GM19324 (cell line): ENCODE data around the gene SUCO.

ENCODE experiments used
- ATAC-seq: cut with Tn5 transposase; IDR thresholded peaks from one replicate; pipeline ENCODE4 v1.9.1; 2021; ENCODE audit warnings: mild to moderate bottlenecking, moderate library complexity; ENCODE audit not compliant: unreplicated experiment, low FRiP score

SUCO gene

DNA sequence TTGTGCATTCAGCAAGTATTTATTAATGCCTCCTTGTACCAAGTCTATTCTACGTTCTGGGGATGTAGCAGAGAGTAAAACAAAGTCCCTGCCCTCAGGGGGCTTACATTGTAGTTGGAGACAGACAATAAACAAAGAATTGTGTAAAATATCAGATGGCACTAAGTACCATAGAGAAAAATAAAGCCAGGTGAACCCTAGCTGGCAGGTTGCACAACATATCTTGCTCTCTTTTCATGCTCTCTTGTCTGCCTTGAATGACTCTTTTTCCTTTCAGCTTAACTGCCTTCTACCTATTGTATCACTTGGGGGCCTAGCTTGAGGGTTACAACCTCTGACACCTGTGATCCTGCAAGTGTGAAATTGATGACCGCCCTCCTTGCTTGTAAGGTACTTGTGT is 105.3 kb downstream of the SUCO start:
- no peak for ATAC-seq

DNA sequence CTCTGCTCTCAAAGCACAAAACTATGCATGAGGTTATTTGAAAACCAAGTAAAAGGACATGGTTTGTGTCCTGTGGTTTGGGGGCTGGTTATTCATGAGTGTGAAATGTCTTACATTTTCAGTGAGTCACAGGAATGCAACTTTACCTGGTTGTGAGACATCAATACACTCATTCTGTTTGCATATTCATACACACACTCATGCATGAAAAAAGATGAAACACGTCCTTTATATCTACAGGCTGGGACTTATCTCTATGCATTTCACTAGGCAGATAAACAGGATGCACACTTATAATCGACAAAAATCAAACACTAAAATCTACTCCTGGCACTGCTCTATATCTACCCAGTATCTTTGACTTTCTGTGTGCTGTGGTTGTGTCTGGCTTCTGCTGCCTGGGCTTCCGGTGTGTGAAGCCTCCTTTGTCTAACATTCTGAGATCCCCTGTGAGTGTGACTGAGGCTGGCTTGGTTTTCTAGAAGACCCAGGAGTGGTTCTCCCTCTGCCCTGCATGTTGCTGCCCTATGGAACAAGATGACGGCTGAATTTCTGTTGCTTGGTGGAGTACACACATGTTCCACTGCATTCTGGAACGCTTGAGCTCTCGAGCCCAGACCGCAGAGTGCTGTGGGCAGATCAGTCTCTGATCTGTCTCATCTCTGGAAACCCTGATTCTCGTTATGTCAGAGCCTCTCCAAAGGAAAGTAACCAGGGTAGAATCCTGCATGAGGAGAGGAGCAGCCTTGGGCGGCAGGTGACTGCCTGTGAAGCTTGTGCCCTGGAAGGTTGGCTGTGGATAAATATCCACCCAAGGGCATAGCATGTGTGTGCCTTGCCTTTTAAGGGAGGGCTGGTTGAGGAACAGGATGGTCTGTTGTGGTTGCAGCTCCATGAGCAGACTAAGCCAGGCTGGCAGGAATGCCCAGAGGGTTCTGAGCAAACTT is 106.2 kb downstream of the SUCO start:
- peak; percentile 60 for ATAC-seq

DNA sequence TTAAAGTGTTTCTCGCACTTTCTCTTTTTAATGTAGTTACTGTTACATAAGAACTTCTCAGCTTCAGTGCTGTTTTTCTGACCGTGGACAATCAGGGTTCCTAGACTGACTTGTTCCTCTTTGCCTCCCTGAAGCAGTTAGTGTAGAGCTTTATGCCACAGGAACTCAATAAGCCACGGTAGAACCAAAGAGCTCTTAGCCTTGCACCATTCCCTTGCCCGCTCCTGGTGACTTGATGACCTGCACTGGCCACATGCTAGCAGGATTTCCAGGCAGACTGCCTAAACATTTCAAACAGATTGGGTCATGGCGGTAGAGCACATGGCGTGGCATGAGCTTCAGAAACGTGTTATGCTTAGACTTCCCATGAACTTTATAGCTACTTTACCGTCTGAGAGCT is 107.2 kb downstream of the SUCO start:
- ATAC-seq: no peak

DNA sequence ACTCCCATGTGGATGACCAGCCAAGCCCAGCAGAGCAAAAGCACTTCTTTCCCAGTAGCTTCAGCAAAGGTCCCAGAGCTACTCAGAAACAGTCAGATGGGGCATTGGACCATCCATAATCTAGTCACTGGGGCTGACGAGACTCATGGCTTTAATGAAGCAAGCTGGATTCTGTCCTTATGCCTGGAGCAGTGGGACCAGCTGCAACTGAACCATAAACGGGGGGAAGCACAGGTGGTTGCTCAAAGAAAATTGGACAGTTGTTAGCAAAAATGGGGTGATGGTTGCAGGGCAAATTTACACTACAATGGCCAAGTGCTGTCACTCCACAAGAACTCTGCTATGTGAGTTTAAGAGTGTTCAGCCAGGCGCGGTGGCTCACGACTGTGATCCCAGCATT is 108.5 kb downstream of the SUCO start:
- ATAC-seq: no peak

DNA sequence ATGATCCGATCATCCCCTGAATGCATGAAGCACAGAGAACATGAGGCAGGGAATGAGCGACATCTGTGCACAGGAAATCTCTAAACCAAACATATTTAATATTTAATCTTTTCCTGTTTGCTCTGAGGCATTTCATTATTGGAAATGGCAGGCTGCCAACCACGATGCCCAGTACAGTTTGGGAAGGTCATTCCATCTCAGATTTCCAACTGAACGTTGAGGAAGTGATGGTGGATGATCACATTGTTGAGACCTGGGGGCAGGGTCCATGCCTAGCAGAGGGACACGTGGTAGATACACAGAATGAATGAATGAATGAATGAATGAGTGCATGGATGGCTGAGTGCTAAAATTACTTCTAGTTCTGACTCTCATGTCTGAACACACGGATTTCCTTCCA is 110.0 kb downstream of the SUCO start:
- no peak for ATAC-seq

DNA sequence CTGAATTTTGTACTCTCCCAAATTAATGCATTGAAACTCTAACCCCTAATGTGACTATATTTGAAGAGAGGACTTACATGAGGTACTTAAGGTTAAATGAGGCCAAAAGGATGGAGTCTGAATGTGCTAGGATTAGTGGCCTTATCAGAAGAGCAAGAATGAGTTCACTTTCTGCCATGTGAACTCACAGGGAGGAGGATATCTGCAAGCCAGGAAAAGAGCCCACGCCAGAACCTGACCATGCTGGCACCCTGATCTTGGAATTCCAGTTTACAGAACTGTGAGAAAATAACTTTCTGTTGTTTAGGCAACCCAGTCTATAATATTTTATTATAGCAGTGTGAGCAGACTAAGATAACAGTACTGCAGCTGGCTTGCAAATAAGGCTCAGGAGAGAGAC is 113.7 kb downstream of the SUCO start:
- no peak for ATAC-seq

DNA sequence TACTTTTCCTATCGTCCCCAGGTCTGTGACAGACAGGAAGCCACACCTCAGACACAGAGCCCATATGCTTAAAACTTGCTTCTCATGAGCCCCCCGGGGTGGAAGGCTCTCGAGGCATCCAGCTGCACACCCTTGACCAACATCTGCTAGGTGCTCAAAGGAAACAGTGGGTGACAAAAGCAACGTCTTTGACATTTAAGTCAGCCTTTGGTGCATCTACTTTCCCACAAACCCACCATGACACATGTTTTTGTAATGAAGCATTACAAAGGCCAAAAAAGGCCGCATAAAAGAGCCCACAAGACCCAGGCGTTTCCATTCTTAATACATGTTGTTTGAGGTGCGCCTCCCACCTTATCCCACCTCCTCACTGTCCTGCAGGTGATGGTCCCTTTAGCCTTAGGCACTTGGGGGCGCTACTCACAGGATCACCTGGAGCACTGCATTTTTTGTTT is 114.2 kb downstream of the SUCO start:
- ATAC-seq: no peak

DNA sequence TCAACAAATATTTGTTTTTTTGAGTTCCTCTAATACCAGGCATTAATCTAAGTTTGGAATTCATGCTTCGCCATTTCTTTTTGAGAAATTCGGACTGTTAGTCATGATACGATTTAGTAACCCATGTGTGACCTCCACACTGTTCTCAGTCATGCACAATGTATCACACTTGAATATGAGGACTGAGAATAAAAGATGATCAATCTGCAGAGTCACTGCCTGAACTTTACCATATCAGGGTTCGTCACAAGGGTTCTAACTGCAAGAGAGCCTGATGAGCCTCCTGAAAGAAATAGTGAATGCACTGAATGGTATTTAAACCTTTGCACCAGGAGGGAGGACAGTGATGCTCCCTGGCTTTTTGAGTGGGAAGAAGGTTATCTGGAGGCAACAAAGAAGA is 115.0 kb downstream of the SUCO start:
- ATAC-seq: no peak

DNA sequence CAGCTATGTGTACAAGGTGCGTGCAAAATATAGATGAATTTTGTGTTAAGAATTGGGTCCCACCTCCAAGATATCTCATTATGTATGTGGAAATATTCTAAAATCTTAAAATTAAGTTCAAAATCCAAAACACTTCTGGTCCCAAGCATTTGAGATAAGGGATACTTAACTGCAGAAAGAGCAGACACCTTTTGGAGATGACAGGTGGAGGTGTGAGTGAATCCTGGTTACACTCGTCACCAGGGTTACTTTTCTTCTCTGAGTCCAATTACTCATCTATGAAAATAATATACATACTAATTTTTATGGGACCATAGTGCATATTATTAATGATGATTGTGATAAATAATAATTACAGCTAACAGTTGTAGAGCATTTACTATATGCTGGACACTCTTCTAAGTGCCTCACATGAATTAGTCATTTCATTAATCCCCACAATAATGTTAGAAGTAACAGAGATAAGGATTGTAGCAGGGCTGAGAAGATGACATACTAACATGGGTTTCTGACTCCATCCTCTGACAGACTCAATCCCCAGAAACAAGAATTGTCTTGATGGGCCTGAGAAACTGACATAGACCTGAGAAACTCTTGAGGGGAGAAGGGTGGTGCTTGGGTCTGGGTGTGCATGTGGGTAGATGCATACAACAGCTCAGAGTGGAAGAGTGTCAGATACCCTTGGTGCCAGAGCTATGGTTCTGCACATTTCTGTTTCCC is 117.7 kb downstream of the SUCO start:
- no peak for ATAC-seq

DNA sequence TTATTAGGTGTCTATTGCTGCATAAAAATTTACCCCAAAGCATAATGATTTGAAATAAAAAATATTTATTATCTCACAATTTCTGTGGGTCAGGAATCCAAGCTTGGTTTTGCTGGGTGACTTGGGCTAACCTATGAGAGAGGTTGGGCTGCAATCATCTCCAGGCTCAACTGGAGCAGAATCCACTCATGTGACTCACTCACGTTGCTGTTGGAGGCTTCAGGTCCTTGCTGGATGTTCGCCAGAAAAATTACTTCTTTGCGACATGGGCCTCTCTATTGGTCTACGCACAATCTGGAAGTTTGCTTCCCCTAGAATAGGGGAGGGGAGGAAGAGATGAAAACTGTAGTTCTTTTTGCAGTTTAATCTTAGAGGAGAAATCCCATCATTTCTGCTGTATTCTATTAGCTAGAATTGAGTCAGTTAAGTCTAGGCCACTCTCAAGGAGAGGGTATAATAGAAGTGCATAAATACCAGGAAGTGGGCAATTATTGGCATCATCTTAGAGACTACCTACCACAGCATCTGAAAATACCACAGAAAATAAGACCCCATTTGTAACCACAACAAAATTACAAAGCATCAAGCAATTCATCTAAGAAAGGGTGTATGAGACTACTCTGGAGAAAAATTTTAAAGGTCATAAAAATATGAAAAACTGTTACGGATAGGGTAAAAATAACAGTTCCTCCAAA is 120.2 kb downstream of the SUCO start:
- ATAC-seq: no peak

DNA sequence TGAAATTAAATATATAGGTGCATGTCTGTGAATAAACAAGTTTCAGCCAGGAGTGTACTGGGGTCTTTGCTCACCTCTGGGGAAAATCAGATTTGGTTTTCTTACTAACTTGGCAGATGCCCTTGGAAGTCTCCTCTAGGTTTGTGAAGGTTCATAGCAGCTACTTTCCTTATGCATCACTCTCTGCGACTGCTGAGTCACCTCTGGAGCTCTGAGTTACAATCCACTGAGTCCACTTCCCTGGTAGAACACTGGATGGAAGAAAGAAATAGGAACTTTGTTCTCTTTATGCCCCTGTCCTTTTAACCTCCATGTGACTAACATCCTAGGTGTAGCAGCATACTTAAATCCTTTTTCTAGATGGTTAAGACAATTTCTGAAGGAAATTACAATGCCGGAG is 121.6 kb downstream of the SUCO start:
- ATAC-seq: no peak

DNA sequence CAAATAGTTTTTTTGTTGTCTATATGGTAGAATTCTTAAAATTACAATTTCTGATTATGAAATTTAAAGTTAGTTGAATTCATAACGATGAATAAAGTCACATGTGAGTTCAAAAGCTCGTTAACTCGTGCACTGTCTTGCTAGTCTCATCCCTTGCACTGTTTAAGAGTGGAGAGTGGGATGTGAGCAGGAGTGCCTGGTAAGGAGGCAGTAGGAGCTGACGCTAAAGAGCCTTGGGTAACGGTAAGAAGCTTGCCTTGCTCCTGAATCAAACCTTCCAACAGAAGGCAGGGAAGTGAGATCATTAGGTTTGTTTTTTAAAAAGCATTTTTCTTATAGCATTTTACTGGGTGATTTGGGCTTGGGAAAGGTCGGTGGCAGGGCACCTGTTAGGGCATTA is 123.6 kb downstream of the SUCO start:
- ATAC-seq: no peak

DNA sequence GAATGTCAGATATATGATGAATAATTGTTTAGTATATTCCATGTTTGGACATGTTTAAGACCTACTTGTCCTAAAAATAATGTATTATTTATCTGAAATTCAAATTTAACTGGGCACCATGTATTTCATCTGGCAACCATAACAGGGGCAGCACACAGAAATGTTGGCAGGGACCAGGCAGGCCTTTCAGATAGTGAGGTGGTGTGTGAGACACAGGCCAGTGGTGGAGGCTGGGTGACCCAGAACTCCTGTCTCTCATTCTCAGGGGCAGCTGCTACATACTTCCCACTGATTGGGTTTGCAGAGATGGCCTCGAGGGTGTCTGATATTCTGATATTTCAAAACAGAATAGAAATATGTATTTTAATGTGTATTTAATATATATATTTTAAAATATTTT is 124.6 kb downstream of the SUCO start:
- no peak for ATAC-seq

DNA sequence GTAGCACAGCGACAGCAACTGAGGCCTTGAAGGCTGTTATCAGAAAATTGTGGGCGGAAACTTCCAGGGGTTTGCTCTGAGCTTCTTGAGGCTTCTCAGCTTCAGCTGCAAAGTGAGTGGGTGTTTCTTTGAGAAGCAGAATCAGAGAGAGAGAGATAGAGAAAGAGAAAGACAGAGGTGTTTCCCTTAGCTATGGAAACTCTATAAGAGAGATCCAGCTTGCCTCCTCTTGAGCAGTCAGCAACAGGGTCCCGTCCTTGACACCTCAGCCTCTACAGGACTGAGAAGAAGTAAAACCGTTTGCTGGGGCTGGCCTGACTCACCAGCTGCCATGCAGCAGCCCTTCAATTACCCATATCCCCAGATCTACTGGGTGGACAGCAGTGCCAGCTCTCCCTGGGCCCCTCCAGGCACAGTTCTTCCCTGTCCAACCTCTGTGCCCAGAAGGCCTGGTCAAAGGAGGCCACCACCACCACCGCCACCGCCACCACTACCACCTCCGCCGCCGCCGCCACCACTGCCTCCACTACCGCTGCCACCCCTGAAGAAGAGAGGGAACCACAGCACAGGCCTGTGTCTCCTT is 126.0 kb downstream of the SUCO start, which contains the start of gene FASLG:
FASLG (plus strand) TSS at position 233 of the 583 bp plus-strand sequence; CDS start at position 332, 99 bp downstream.
- no peak for ATAC-seq

DNA sequence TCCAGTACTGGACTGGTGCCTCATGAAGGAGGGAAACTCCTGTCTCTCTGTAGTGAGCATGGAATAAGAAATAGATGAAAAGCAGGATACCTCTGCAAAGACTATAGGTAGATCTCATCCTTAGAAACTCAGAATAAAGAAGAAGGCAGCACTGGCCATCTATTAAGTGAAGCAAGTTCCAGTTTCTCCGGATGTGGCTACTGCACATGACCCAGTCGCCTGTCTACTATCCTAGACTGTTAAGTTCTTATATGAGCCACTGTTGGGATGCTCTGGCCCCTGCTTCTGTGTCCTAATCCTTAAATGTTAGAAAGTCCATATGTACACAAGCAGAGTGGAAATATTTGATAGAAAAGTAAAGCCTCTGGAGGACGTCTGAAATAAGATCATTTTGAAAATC is 128.2 kb downstream of the SUCO start:
- no peak for ATAC-seq
